Loucy (cell line): ENCODE measurements around the gene TIAM2.
"Not testable (repeated sequence)": the region's sequence is repeated elsewhere in the genome, so short reads cannot be mapped to it uniquely, and the experiment has no call there.

Source experiments
- H2AFZ ChIP-seq: fragments of 200-600 bp; sonication (generic); 2 replicates; pipeline ENCODE4 v1.6.0; 2016; ENCODE audit warnings: antibody characterized with exemption, mild to moderate bottlenecking, low read length, moderate library complexity
- H3F3A ChIP-seq: fragments of 200-600 bp; 2 replicates; pipeline ENCODE4 v1.6.0; 2016; ENCODE audit warnings: antibody characterized with exemption, low read depth, mild to moderate bottlenecking
- H3K27me3 ChIP-seq: fragments of 200-600 bp; sonication (generic); 2 replicates; pipeline ENCODE4 v1.6.1; 2014; ENCODE audit warnings: low read length, mild to moderate bottlenecking; ENCODE audit not compliant: insufficient read depth, poor library complexity, severe bottlenecking
- H3K36me3 ChIP-seq: fragments of 200-600 bp; sonication (generic); 2 replicates; pipeline ENCODE4 v1.6.1; 2016; ENCODE audit warnings: low read length; ENCODE audit not compliant: insufficient read depth
- H3K4me1 ChIP-seq: fragments of 200-600 bp; sonication (generic); 2 replicates; pipeline ENCODE4 v1.5.1; 2014; ENCODE audit warnings: low read length, mild to moderate bottlenecking; ENCODE audit not compliant: insufficient read depth, poor library complexity, severe bottlenecking
- H3K4me2 ChIP-seq: fragments of 200-600 bp; sonication (generic); 2 replicates; pipeline ENCODE4 v1.6.0; 2014; ENCODE audit warnings: antibody characterized with exemption, low read length, low read depth, mild to moderate bottlenecking; ENCODE audit not compliant: poor library complexity, severe bottlenecking
- H3K4me3 ChIP-seq: fragments of 200-600 bp; sonication (generic); 2 replicates; pipeline ENCODE4 v1.5.1; 2014; ENCODE audit warnings: low read length, mild to moderate bottlenecking, mixed read lengths; ENCODE audit not compliant: poor library complexity, severe bottlenecking
- H3K79me2 ChIP-seq: fragments of 200-600 bp; sonication (generic); 2 replicates; pipeline ENCODE4 v1.6.1; 2014; ENCODE audit warnings: low read length; ENCODE audit not compliant: insufficient read depth
- H3K9ac ChIP-seq: fragments of 200-600 bp; sonication (generic); 2 replicates; pipeline ENCODE4 v1.6.0; 2014; ENCODE audit warnings: mild to moderate bottlenecking, low read depth, low read length, moderate library complexity; ENCODE audit not compliant: poor library complexity, severe bottlenecking
- H3K9me2 ChIP-seq: fragments of 200-600 bp; sonication (generic); replicated peaks from 2 replicates; pipeline ENCODE4 v1.6.1; 2016; ENCODE audit warnings: low read depth, low read length, mixed read lengths
- H3K9me3 ChIP-seq: fragments of 200-600 bp; sonication (generic); 2 replicates; pipeline ENCODE4 v1.6.1; 2014; ENCODE audit warnings: mild to moderate bottlenecking, antibody characterized with exemption, low read length, low read depth; ENCODE audit not compliant: insufficient read depth
- H4K20me1 ChIP-seq: fragments of 200-600 bp; sonication (generic); 2 replicates; pipeline ENCODE4 v1.6.0; 2014; ENCODE audit warnings: antibody characterized with exemption, low read length, mild to moderate bottlenecking; ENCODE audit not compliant: insufficient read depth, poor library complexity, severe bottlenecking
- CTCF ChIP-seq: fragments of 200-600 bp; sonication (generic); conservative IDR thresholded peaks from 2 replicates; pipeline ENCODE4 v1.5.1; 2014; ENCODE audit warnings: mild to moderate bottlenecking, antibody characterized with exemption, low read length
- EZH2phosphoT487 ChIP-seq: fragments of 200-600 bp; IDR thresholded peaks from 2 replicates; pipeline ENCODE4 v1.6.1; 2018; ENCODE audit warnings: antibody characterized with exemption, mild to moderate bottlenecking, moderate library complexity, borderline replicate concordance

Gene TIAM2

GRCh38 chr6:155227046-155227445 is 231.9 kb downstream of the TIAM2 start:
- H4K20me1 ChIP-seq: no peaks in the 10 kb centered on the region
- no peaks in the 10 kb centered on the region for H3K9me2 ChIP-seq
- no peak overlapping the region for H3K9ac ChIP-seq
- no peaks in the 10 kb centered on the region for H3K4me1 ChIP-seq
- no peaks in the 10 kb centered on the region for H3K9me3 ChIP-seq
- no peak for TF ChIP-seq EZH2phosphoT487
- no peak overlapping the region for H3K4me3 ChIP-seq
- H2AFZ ChIP-seq: no peak overlapping the region
- H3K79me2 ChIP-seq: no peaks in the 10 kb centered on the region
- no peaks in the 10 kb centered on the region for H3F3A ChIP-seq
- H3K36me3 ChIP-seq: no peaks in the 10 kb centered on the region
- no peaks in the 10 kb centered on the region for H3K27me3 ChIP-seq
- H3K4me2 ChIP-seq: no peak overlapping the region

DNA sequence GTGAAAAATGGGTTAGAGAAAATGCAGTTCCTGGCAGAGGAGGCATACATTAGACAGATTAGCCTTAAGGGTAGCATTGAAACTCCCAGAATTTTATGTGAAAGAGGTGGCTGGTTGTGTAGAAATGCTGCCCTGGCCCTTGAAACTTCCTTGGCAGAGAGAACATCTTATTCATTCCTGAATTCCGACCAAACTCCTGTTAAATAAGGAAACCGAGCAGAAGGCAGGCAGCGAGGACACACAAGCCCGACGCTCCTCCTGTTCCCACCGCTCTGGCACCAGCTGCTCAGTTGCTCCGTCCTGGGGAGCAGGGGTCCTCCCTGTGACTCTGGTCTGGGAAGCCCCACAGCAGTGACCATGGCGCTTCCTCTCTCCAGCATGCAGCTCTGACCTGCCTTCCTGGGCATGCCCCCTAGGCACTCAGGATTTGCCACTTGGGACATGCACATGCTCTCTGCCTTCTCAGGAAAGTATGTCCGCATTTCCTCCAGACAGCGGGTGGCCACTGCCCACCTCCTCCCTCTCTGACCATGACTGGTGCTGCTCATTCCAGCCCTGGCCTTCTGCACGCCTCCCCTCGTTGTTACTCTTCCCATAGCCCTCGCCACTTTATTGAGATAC is 233.5 kb downstream of the TIAM2 start:
- no peak overlapping the region for H3K4me3 ChIP-seq
- TF ChIP-seq CTCF: no peak
- TF ChIP-seq EZH2phosphoT487: no peak

GRCh38 chr6:155230975-155231374 is 235.9 kb downstream of the TIAM2 start:
- H4K20me1 ChIP-seq, H3K4me3 ChIP-seq, H3K4me1 ChIP-seq, H3K9ac ChIP-seq, H3K36me3 ChIP-seq, H3K9me3 ChIP-seq, H2AFZ ChIP-seq, H3F3A ChIP-seq, H3K9me2 ChIP-seq, H3K27me3 ChIP-seq, H3K4me2 ChIP-seq, H3K79me2 ChIP-seq: not testable (repeated sequence)

More for the DNA sequence above, 233.5 kb downstream of the TIAM2 start:
- H3F3A ChIP-seq: no peaks in the 10 kb centered on the region
- no peaks in the 10 kb centered on the region for H3K36me3 ChIP-seq
- H3K4me2 ChIP-seq: no peak overlapping the region
- H3K4me1 ChIP-seq: no peaks in the 10 kb centered on the region
- no peaks in the 10 kb centered on the region for H3K9me2 ChIP-seq
- no peaks in the 10 kb centered on the region for H4K20me1 ChIP-seq
- H3K79me2 ChIP-seq: no peaks in the 10 kb centered on the region
- H3K9me3 ChIP-seq: no peaks in the 10 kb centered on the region
- H3K9ac ChIP-seq: no peak overlapping the region
- H3K27me3 ChIP-seq: no peaks in the 10 kb centered on the region
- no peak overlapping the region for H2AFZ ChIP-seq

GRCh38 chr6:155232848-155233247 is 237.7 kb downstream of the TIAM2 start:
- TF ChIP-seq CTCF: no peak
- no peak for TF ChIP-seq EZH2phosphoT487
- H3K9ac ChIP-seq: no peak overlapping the region
- H3K4me1 ChIP-seq: no peaks in the 10 kb centered on the region
- no peaks in the 10 kb centered on the region for H3K36me3 ChIP-seq
- no peak overlapping the region for H3K4me2 ChIP-seq
- H3K4me3 ChIP-seq: no peak overlapping the region
- H3K9me3 ChIP-seq: no peaks in the 10 kb centered on the region
- no peaks in the 10 kb centered on the region for H3K79me2 ChIP-seq
- no peaks in the 10 kb centered on the region for H3F3A ChIP-seq
- H3K9me2 ChIP-seq: no peaks in the 10 kb centered on the region
- H3K27me3 ChIP-seq: no peaks in the 10 kb centered on the region
- no peaks in the 10 kb centered on the region for H4K20me1 ChIP-seq
- H2AFZ ChIP-seq: no peak overlapping the region
